Stimulated activated CD4-positive, alpha-beta T cell treated with anti-CD3 and anti-CD28 coated beads, Interleukin-1b, Interleukin-23, amount 100 ng/mL, for 1 hour (primary cell): Measurements from ENCODE around the gene USP37.
A peak's percentile ranks its signal among the peaks of the same experiment; 100 is the strongest.

Source experiments
- DNase-seq, 2 donors: peaks; one replicate each; pipeline ENCODE4 v3.0.0-alpha.2; 2020; ENCODE audit warnings: low read depth in 2 of 2

USP37 gene

GRCh38 chr2:218431878-218432277 lies 136.3 kb downstream of the USP37 start:
- no peak for DNase-seq

- DNase-seq, result no peak
Observed at GRCh38 chr2:218430721-218431120, 137.4 kb downstream of the USP37 start.

DNA sequence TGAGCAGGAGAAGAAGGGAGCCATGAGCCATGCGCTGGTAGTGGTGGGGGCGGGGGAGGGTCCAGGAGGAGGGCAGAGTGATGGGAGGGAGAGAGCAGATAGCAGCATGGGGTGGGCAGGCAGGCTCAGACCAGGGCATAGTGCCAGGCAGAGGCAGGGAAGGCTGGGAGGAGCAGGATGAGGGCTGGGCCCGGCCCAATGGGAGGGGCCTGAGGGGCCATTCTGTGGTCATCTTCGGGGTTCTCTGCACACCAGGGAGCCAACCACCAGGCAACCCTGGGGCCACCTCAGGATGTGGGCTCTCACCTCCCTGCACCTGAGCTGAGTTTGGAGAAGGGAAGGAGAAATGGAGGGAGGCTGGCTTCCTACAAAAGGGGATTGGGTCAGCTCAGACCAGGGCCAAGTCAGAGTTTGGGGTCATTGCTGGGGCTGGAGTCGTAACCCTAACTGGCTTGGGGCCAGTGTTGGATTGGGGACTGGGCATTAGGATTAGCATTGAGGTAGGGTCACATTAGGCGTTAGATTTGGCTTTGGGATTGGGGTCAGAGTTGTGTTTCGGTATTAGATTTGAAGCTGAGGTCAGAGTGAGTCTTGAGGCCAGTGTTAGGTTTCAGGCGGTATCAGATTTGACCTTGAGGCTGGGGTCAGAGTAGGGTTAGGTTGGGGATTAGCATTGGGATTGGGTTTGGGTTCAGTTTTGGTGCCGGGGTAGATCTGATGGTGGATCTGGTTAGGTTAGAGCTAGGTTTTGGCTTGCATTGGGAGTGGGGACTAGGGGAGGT lies 138.0 kb downstream of the USP37 start:
- no peak for DNase-seq

DNA sequence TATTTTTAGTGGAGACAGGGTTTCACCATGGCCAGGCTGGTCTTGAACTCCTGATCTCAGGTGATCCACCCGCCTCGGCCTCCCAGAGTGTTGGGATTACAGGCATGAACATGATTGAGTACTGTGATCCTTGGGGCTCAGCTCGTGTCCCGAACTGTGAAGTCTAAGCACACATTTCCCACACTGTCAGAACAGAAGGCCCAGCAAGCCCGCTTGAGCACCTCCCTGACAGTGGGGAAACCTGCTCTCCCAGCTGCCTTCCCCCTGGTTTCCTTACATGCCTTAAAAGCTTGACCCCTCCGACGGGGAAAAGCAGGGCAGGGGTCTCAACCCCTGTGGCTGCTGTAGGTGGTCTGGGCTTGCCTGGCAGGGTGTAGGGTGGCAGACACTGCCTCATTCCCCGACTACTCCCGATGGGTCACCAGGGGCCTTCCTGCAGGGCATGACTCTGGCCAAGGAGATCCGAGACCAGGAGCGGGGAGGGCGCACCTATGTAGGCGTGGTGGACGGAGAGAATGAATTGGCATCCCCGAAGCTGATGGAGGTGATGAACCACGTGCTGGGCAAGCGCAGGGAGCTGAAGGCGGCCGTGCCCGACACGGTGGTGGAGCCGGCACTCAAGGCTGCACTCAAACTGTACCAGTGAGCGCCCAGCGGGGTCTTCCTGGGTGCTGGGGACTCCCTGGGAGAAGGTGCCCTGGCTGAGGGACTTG lies 139.1 kb downstream of the USP37 start:
- no peak for DNase-seq

GRCh38 chr2:218427741-218428140 lies 140.4 kb downstream of the USP37 start:
- DNase-seq, result no peak

DNA sequence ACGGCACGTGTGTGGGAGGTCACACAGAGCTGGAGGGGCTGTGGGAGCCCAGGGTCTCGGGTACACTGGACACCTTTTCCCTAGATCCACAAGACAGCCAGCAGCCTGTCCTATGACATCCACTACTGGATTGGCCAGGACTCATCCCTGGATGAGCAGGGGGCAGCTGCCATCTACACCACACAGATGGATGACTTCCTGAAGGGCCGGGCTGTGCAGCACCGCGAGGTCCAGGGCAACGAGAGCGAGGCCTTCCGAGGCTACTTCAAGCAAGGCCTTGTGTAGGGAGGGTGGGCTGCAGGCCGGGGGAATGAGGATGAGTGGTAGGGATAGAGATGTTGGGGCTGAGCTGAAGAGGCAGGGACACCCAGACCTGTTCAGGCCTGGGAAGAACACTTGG lies 142.6 kb downstream of the USP37 start:
- no peak for DNase-seq

GRCh38 chr2:218423584-218423983 lies 144.6 kb downstream of the USP37 start:
- no peak for DNase-seq

DNA sequence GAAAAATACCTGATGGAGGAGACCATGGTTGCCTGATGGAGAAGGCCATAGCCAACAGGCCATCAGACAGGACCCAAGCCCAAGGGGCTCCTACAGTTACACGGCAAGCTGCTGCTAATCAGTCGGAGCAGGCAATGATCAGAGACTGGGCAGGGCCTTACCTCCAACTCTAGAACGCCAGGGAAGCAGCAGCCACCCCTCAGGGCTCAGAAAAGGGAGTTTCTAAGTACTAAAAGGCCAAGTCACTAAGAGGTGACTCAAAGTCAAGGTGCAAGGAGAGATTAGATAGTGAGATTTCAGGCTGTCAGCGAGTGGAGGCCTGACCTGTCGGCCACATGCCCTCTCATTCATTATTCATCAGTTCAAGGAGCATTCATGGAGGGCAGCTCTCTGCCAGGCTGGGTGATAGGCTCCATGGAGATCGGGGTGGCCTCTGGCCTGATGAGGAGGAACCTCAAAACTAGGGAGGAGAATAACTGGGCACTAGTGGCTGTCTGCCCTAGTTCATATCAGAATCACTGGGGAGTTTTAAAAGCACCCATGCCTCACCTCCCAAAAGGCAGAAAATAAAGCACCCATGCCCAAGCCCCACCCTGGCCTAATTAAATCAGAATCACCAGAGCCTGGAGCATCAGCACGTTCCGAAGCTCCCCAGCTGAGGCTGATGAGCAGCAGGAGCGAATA lies 145.6 kb downstream of the USP37 start:
- DNase-seq, result no peak

DNA sequence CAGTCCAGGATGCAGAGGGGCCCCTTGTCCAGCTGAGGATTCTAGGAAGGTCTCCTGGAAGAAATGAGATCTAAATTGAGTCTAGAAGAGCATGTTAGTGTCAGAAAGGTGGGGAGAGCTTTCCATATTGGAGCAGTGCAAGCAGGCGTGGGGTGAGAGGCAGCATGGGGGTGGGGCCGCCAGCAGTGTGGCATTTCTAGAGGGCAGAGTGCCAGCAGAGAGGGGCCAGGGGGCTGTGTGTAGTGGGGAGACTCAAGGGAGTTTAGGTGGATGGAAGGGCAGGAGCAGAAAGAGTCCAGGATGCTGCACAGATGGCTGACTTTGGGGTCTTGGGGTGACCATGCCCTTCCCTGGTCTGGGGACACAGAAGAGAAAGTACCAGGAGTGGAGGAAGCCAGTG lies 147.1 kb downstream of the USP37 start:
- DNase-seq, result no peak

DNA sequence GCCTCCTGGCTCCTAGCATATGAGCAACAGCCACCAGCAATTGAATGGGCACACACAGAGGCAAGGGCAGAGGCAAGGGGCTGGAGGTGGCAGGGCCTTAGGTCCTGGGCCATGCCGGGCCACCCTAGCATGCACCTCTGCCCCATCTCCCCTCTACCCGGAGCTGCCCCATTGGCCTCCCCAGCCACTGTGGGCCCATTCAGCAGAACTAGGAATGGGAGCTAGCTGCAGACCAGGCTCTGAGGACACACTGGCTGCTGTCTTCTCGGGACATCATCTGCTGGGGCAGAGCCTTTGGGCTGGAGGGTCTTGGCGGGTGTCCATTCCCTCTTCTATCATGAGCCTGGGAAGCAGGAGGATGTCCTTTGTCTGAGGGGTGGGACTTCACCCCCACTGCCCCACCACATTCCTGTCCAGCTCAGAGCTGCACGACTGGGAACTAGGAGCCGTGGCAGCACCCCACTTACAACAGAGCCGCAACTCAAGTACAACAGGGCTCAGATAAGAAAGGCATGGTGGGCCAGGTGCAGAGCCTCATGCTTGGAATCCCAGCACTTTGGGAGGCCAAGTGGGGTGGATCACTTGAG lies 148.4 kb downstream of the USP37 start:
- no peak for DNase-seq

- no peak for DNase-seq
Observed at GRCh38 chr2:218418717-218419458, 149.3 kb downstream of the USP37 start, which contains the start of gene VIL1. Gene VIL1, plus strand, starts transcription at chr2:218419123. Its CDS starts 4,656 bp downstream, at chr2:218423779.

DNA sequence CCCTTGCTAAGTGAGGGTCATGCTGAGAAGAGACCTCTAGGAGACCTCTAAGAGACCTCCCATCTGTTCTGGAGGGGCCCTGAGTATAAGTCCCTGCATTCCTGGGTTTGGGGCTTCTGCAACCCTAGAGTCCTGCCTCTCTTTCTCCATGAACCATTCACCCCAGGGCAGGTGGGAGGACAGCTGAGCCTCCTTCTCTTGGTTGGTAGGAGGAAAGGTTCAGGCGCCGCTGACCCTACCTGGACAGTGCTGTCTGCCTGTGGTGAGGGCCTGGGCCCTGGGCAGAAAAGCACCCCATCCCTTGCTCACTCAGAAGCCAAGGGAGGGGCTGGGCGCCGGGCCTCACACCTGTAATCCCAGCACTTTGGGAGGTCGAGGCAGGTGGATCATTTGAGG lies 149.8 kb downstream of the USP37 start:
- DNase-seq, result no peak

DNA sequence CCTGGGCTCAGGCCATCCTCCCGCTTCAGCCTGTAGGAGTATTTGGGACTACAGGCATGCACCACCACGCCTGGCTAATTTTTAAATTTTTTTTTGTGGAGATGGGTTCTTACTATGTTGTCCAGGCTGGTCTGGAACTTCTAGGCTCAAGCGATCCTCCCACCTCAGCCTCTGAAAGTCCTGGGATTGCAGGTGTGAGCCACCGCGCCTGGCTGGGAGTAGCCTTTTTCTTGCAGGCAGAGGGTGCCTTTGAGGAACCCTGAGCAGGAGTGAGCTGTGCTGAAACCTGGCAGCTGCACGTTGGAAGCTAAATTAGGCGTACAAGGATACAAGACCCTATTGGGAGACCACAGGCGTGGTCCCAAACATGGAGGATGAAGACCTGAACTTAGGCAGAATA lies 160.4 kb downstream of the USP37 start:
- DNase-seq, result no peak

DNA sequence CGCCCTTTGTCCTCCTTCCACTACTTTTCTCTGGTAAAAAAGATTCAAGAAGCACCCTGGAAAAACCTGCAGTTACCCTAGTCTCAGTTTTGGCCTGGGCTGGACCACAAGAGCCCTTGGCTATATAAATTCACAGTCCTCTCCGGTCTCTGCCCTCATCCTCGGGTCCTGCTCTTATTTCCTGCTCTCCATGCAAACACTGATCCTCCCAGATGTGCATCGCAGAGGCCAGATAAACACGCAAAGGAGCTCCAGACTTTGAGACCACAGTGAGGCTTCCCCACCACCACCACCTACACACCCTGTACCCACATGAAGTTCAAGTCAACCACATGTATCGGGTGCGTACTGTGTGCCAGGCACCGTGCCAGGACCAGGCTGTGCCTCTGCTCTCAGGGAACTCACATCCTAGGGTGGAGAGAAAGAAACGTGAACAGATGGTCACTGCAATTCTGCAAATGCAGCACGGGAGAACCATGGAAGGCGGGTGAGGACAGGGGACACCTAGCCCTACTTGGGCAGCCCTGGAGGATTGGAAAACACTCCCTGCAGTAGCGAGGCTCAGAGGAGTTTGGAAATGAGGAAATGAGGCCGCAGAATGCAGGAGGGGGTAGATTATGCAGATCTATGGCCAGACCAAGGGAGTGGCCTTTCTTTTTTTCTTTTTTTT lies 161.1 kb downstream of the USP37 start:
- no peak for DNase-seq

DNA sequence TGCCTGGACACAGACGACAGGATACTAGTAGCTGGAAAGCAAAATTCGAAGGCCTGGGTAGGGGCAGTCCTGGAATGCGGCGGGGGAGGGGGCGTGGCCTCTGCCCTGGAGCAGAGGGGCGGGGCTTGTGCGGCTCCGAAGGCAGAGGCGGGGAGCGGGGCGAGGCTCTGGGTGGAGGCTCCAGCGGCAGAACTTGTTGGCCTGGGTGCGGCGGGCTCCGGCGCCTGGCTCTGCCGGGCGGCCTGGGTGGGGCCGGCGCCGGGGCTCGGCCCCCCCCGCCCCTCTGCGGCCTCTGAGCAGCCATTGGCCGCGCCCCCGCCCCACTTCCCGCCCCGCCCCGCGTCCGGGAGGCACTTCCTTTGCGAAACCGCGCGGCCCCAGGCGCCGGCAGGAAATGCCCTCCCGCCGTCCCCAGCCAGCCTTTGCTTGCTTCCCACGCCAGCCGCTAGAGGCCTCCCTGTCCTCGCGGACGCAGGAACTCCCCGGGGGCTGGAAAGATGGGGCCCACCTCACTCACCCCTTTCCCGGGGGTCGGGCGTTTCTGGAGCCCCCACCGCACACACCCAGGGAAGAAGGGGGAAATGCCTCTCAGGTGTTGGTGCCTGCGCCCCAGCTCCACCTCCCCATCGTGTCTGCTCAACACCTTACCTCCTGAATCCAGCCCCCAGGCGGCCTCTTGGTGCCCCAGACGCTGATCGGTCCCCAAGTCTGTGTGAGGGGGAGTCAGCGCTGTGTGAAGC lies 161.8 kb downstream of the USP37 start:
- peak; percentile 79 to 86 for DNase-seq

DNA sequence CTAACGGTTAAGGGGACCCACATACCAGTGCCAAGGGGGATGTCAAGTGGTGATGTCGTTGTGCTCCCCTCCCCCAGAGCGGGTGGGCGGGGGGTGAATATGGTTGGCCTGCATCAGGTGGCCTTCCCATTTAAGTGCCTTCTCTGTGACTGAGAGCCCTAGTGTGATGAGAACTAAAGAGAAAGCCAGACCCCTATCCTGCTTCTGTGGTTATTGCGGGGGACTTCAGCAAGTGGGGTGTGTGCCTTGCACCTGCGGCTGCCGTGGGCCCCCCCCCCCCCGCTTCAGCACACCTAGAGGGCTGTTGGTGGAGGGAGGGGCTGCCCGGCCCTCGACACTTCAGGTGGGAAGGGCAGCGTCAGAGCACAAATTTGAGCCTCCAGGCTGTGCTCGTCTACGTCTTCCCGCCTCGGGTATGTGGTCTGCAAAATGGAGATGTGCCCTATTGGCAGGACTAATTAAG lies 162.4 kb downstream of the USP37 start:
- no peak for DNase-seq

DNA sequence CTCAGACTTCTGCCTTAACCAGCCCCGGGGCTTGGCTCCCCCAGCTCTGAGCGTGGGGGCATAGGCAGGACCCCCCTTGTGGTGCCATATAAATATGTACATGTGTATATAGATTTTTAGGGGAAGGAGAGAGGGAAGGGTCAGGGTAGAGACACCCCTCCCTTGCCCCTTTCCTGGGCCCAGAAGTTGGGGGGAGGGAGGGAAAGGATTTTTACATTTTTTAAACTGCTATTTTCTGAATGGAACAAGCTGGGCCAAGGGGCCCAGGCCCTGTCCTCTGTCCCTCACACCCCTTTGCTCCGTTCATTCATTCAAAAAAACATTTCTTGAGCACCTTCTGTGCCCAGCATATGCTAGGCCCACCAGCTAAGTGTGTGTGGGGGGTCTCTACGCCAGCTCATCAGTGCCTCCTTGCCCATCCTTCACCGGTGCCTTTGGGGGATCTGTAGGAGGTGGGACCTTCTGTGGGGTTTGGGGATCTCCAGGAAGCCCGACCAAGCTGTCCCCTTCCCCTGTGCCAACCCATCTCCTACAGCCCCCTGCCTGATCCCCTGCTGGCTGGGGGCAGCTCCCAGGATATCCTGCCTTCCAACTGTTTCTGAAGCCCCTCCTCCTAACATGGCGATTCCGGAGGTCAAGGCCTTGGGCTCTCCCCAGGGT lies 162.9 kb downstream of the USP37 start:
- no peak for DNase-seq

DNA sequence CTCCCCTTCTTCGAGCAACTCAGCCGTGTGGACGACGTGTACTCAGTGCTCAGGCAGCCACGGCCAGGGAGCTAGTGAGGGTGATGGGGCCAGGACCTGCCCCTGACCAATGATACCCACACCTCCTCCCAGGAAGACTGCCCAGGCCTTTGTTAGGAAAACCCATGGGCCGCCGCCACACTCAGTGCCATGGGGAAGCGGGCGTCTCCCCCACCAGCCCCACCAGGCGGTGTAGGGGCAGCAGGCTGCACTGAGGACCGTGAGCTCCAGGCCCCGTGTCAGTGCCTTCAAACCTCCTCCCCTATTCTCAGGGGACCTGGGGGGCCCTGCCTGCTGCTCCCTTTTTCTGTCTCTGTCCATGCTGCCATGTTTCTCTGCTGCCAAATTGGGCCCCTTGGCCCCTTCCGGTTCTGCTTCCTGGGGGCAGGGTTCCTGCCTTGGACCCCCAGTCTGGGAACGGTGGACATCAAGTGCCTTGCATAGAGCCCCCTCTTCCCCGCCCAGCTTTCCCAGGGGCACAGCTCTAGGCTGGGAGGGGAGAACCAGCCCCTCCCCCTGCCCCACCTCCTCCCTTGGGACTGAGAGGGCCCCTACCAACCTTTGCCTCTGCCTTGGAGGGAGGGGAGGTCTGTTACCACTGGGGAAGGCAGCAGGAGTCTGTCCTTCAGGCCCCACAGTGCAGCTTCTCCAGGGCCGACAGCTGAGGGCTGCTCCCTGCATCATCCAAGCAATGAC lies 163.6 kb downstream of the USP37 start:
- DNase-seq, result no peak

DNA sequence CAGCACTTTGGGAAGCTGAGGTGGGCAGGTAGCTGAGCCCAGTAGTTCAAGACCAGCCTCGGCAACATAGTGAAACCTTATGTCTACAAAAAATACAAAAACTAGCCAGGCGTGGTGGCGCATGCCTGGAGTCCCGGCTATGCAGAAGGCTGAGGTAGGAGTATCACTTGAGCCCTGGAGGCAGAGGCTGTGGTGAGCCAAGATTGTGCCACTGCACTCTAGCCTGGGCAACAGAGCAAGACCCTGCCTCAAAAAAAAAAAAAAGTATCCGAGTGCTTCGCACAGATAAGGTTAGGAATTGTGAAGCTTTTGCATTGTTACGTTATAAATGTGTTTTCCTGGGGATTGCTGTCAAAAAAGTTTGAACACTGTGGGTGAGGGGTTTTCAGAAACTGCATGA lies 164.3 kb downstream of the USP37 start:
- no peak for DNase-seq
